ENCODE measurements around the gene ADD3.

Gene ADD3

GRCh38 chr10:110076559-110077318 lies 69.0 kb downstream of the ADD3 start:
- no peak for DNase-seq
- peak overlapping the region; percentile 31 for H3K27ac Mint-ChIP-seq
- H3K27me3 Mint-ChIP-seq (ENCODE audit: low read depth, poor library complexity): no peaks in the 10 kb centered on the region

GRCh38 chr10:110077436-110078130 lies 69.8 kb downstream of the ADD3 start:
- Mint-ChIP-seq H3K4me3 (no peak overlapping the region), H3K27me3 (ENCODE audit: low read depth, poor library complexity) (no peaks in the 10 kb centered on the region), H3K36me3 (ENCODE audit: low read depth) (peaks cover 5% of the 10 kb centered on the region), H3K4me1 (peaks cover 45% of the 10 kb centered on the region), H3K27ac (peak overlapping the region; percentile 31), H3K9me3 (no peaks in the 10 kb centered on the region)
- no peak for DNase-seq
- no peak for TF ChIP-seq CTCF (IDR thresholded peaks at IDR 0.05)

More at GRCh38 chr10:110076559-110077318, 69.0 kb downstream of the ADD3 start:
- TF ChIP-seq CTCF (IDR thresholded peaks at IDR 0.05): no peak
- Mint-ChIP-seq H3K4me1 (peaks cover 45% of the 10 kb centered on the region), H3K4me3 (no peak overlapping the region), H3K9me3 (no peaks in the 10 kb centered on the region), H3K36me3 (ENCODE audit: low read depth) (peaks cover 7% of the 10 kb centered on the region)

- Mint-ChIP-seq H3K27ac (no peak overlapping the region), H3K9me3 (no peaks in the 10 kb centered on the region), H3K4me3 (no peak overlapping the region), H3K36me3 (ENCODE audit: low read depth) (peaks cover 4% of the 10 kb centered on the region), H3K27me3 (ENCODE audit: low read depth, poor library complexity) (peaks cover 1% of the 10 kb centered on the region), H3K4me1 (peaks cover 52% of the 10 kb centered on the region)
- no peak for DNase-seq
- no peak for TF ChIP-seq CTCF (IDR thresholded peaks at IDR 0.05)
Measured at GRCh38 chr10:110078317-110078716, 70.5 kb downstream of the ADD3 start.

- Mint-ChIP-seq H3K9me3 (no peaks in the 10 kb centered on the region), H3K4me3 (no peak overlapping the region), H3K4me1 (peaks cover 39% of the 10 kb centered on the region), H3K27me3 (ENCODE audit: low read depth, poor library complexity) (peaks cover 3% of the 10 kb centered on the region), H3K27ac (no peak overlapping the region), H3K36me3 (ENCODE audit: low read depth) (peaks cover 10% of the 10 kb centered on the region)
- no peak for TF ChIP-seq CTCF (IDR thresholded peaks at IDR 0.05)
- no peak for DNase-seq
Measured at GRCh38 chr10:110081911-110082310, 74.1 kb downstream of the ADD3 start.

GRCh38 chr10:110083884-110084283 lies 76.1 kb downstream of the ADD3 start:
- no peak overlapping the region for H3K27ac Mint-ChIP-seq
- no peak for DNase-seq
- H3K27me3 Mint-ChIP-seq (ENCODE audit: low read depth, poor library complexity): peaks cover 3% of the 10 kb centered on the region
- TF ChIP-seq CTCF (IDR thresholded peaks at IDR 0.05): no peak
- H3K4me1 Mint-ChIP-seq: peaks cover 28% of the 10 kb centered on the region
- H3K36me3 Mint-ChIP-seq (ENCODE audit: low read depth): peaks cover 10% of the 10 kb centered on the region
- H3K9me3 Mint-ChIP-seq: no peaks in the 10 kb centered on the region
- no peak overlapping the region for H3K4me3 Mint-ChIP-seq

Data from nephron progenitor cell (in vitro differentiated cells).